Heart left ventricle (tissue), 13 donors: Measurements from ENCODE around the gene BFSP2.

Experiments used
- CTCF ChIP-seq, 12 donors: fragments of 200-600 bp; sonication (generic) in 4 of 12; IDR thresholded peaks; one replicate each; pipeline versions ENCODE4 v1.5.0 to v1.8.0; 2018 to 2022; ENCODE audit warnings: antibody characterized with exemption in 12 of 12, mild to moderate bottlenecking in 5 of 12
- POLR2A ChIP-seq, 2 donors: fragments of 450-650 bp; IDR thresholded peaks; one replicate each; pipeline ENCODE4 v1.6.1; 2017; ENCODE audit warnings: antibody characterized with exemption in 2 of 2, mild to moderate bottlenecking in 2 of 2, moderate library complexity in 2 of 2
- donor health status: ischemic (EF 13 %, LVEDD 7.1; RV severe dilation, severe dysfunction).
- donor health status: DM: no; HTN: yes; CAD: no.
- donor health status: DM: no; HTN: no; CAD: no.
- donor health status: ischemic (EF 25% LVEDD 6.9; RV normal size, moderate dysfunction).
- donor health status: ischemic (EF 25% LVEDD 5.7; RV mildly dilated, moderate dysfunction).
- donor health status: ischemic (EF 35%, LVEDD 5.7; RV mildly dilated, moderate dysfunction).
- donor health status: nonischemic (EF 11% LVEDD 7.7; RV severe dilation, severe dysfunction).
- donor health status: DM: yes; HTN: yes; CAD: no.
- donor health status: PGD.
- donor health status: ischemic (EF 29% LVEDD 5.4; RV normal size, mild dysfunction).
- donor health status: nonischemic (EF 23%, LVEDD 6.1; RV moderate dilation, normal function).

DNA sequence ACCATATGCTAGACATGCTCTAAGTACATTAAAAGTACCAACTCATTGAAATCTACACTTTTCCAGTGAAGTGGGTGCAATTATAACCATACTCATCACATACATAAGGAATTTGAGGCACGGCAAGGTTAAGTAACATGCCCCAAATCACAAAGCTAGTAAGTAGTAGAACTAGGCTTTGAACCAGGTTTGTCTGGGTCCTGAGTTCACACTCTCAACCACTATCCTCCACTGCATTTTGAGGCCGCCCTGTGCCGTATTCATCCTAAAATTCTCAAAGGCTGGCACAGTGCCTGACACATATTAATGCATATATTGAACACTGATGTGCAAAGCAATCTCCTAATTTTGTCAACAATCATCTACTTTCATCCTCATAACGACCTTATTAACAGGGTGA lies 104.9 kb downstream of the BFSP2 start:
- TF ChIP-seq POLR2A (IDR thresholded peaks at IDR 0.05) (no peak), CTCF (IDR thresholded peaks at IDR 0.05) (no peak)
